ENCODE measurements around the gene LCP2. TPM values are rescaled to one million over a fixed set of nuclear protein-coding genes. Genes with fewer than 3 reads are reported as not detected.

The LCP2 gene
- total RNA-seq, 6 donors from 2014 or later: 43.0 to 148 (median 68.6) TPM

- no peak for TF ChIP-seq EP300 (IDR thresholded peaks at IDR 0.05)
- no peak for TF ChIP-seq POLR2A (IDR thresholded peaks at IDR 0.05)
- H3K9me3 ChIP-seq: no peaks in the 10 kb centered on the region
- ATAC-seq (ENCODE audit: low FRiP score in 2 of 2) (no peak), DNase-seq (no peak)
- WGBS, 2 donors: 95 to 96% methylated on average over 13 of the region's 13 CpGs
- H3K4me1 ChIP-seq: peaks cover 14 to 44% (median 26%) of the 10 kb centered on the region in 4 donors
- no peak overlapping the region for H3K27ac ChIP-seq
- H3K27me3 ChIP-seq: no peaks in the 10 kb centered on the region
- no peak overlapping the region for H3K4me3 ChIP-seq
- no peaks in the 10 kb centered on the region for H3K36me3 ChIP-seq
Measured at GRCh38 chr5:170305016-170305645, 7.6 kb upstream of the LCP2 start.

DNA sequence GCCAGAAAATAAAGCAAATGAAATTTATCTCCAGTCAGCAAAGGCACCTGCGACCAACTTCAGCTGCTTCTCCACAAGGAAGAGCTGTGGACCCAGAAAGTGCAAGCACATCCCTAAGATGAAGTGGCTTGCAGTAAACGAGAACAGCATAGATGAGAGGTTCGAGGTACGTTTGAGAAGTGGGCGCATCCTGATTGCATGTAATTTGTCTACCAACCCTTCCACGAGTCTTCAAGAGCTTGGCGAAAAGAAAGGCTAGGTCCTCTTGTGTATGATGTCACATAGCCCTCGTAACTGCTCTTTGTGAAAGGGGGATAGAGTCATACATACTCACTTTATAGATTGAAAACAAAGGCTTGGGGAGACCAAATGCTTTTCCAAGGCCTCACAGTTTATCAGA is 6.0 kb upstream of the LCP2 start:
- ATAC-seq (ENCODE audit: low FRiP score in 2 of 2): no peak
- no peak for DNase-seq
- no peaks in the 10 kb centered on the region for H3K9me3 ChIP-seq
- 68 to 76% methylated on average over 8 of the region's 8 CpGs for WGBS, 2 donors
- H3K4me1 ChIP-seq: peaks cover 14 to 36% (median 22%) of the 10 kb centered on the region in 4 donors
- H3K27me3 ChIP-seq: no peaks in the 10 kb centered on the region
- no peak overlapping the region for H3K4me3 ChIP-seq
- H3K36me3 ChIP-seq: no peaks in the 10 kb centered on the region
- TF ChIP-seq EP300 (IDR thresholded peaks at IDR 0.05): no peak
- no peak for TF ChIP-seq POLR2AphosphoS5 (IDR thresholded peaks at IDR 0.05)
- TF ChIP-seq, protein P1, sequence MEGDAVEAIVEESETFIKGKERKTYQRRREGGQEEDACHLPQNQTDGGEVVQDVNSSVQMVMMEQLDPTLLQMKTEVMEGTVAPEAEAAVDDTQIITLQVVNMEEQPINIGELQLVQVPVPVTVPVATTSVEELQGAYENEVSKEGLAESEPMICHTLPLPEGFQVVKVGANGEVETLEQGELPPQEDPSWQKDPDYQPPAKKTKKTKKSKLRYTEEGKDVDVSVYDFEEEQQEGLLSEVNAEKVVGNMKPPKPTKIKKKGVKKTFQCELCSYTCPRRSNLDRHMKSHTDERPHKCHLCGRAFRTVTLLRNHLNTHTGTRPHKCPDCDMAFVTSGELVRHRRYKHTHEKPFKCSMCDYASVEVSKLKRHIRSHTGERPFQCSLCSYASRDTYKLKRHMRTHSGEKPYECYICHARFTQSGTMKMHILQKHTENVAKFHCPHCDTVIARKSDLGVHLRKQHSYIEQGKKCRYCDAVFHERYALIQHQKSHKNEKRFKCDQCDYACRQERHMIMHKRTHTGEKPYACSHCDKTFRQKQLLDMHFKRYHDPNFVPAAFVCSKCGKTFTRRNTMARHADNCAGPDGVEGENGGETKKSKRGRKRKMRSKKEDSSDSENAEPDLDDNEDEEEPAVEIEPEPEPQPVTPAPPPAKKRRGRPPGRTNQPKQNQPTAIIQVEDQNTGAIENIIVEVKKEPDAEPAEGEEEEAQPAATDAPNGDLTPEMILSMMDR (IDR thresholded peaks at IDR 0.05): no peak
- TF ChIP-seq POLR2A (IDR thresholded peaks at IDR 0.05): no peak
- H3K27ac ChIP-seq: peak overlapping the region; percentile 29 to 85 (median 73)

- WGBS, 2 donors: 45 to 49% methylated on average over 14 to 15 of the region's 17 CpGs
- Histone ChIP-seq H3K27ac (peak overlapping the region; percentile 29 to 85 (median 73)), H3K27me3 (no peaks in the 10 kb centered on the region), H3K36me3 (no peaks in the 10 kb centered on the region), H3K4me3 (peak overlapping the region in 2 of 4 donors; percentile 3 to 7), H3K9me3 (no peaks in the 10 kb centered on the region), H3K4me1 (peaks cover 12 to 39% (median 26%) of the 10 kb centered on the region in 4 donors)
- TF ChIP-seq, protein P1 (IDR thresholded peaks at IDR 0.05): no peak
- peak in 1 of 4 donors; percentile 29 for TF ChIP-seq EP300 (IDR thresholded peaks at IDR 0.05)
- TF ChIP-seq POLR2A (IDR thresholded peaks at IDR 0.05): no peak
- TF ChIP-seq POLR2AphosphoS5 (IDR thresholded peaks at IDR 0.05): no peak
- DNase-seq (peak; percentile 58 to 78), ATAC-seq (ENCODE audit: low FRiP score in 2 of 2) (peak; percentile 58 to 60)
Measured at GRCh38 chr5:170302653-170303501, 5.3 kb upstream of the LCP2 start.

- Histone ChIP-seq H3K27ac (peak overlapping the region; percentile 29 to 85 (median 73)), H3K4me3 (no peak overlapping the region), H3K9me3 (no peaks in the 10 kb centered on the region), H3K4me1 (peaks cover 11 to 38% (median 26%) of the 10 kb centered on the region in 4 donors), H3K27me3 (no peaks in the 10 kb centered on the region), H3K36me3 (no peaks in the 10 kb centered on the region)
- no peak for ATAC-seq (ENCODE audit: low FRiP score in 2 of 2)
- WGBS, 2 donors: 65 to 80% methylated on average over 11 of the region's 11 CpGs
- DNase-seq: peak in 1 of 2 donors; percentile 21
- TF ChIP-seq, protein P1 (IDR thresholded peaks at IDR 0.05): no peak
- TF ChIP-seq POLR2AphosphoS5 (IDR thresholded peaks at IDR 0.05) (no peak), POLR2A (IDR thresholded peaks at IDR 0.05) (no peak), EP300 (IDR thresholded peaks at IDR 0.05) (no peak)
Measured at GRCh38 chr5:170301981-170302652, 4.5 kb upstream of the LCP2 start.

DNA sequence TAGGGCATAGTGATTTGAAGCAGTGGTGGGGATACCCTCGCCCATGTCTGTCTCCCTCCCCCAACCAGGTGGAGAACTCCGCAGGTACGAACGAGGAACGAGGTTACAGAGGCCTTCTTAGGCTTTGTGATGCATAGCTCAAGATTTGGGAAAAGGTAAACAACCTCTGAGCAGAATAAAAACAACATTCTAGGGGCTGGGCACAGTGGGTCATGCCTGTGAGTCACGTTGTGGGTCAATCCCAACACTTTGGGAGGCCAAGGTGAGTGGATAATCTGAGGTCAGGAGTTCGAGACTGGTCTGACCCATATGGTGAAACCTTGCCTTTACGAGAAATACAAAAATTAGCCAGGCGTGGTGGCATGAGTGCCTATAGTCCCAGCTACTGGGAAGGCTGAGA is 3.6 kb upstream of the LCP2 start:
- H3K27ac ChIP-seq: peak overlapping the region; percentile 10 to 85 (median 72)
- no peak for TF ChIP-seq POLR2A (IDR thresholded peaks at IDR 0.05)
- no peak for TF ChIP-seq POLR2AphosphoS5 (IDR thresholded peaks at IDR 0.05)
- TF ChIP-seq, protein P1 (IDR thresholded peaks at IDR 0.05): no peak
- no peak for TF ChIP-seq EP300 (IDR thresholded peaks at IDR 0.05)
- DNase-seq (no peak), ATAC-seq (ENCODE audit: low FRiP score in 2 of 2) (no peak)
- H3K4me1 ChIP-seq: peaks cover 11 to 30% (median 26%) of the 10 kb centered on the region in 4 donors
- 80 to 83% methylated on average over 9 of the region's 9 CpGs for WGBS, 2 donors
- no peak overlapping the region for H3K4me3 ChIP-seq
- no peaks in the 10 kb centered on the region for H3K36me3 ChIP-seq
- no peaks in the 10 kb centered on the region for H3K27me3 ChIP-seq
- H3K9me3 ChIP-seq: no peaks in the 10 kb centered on the region

All from upper lobe of left lung (tissue), 6 donors.